Esophagus muscularis mucosa (tissue), 4 donors: ENCODE results near the gene ROPN1B. TPM values are rescaled to one million over a fixed set of nuclear protein-coding genes. Genes with fewer than 3 reads are reported as not detected.
"Not testable (repeated sequence)": the region's sequence is repeated elsewhere in the genome, so short reads cannot be mapped to it uniquely, and the experiment has no call there.

Experiments used
- DNase-seq: peaks from one replicate; pipeline ENCODE4 v3.0.0-alpha.2; 2017; ENCODE audit errors: extremely low spot score
- H3K27ac ChIP-seq, 4 donors: fragments of 200-600 bp; sonication (generic); replicated peaks in 1 of 4; 1 replicate in 3 of 4; 2 replicates in 1 of 4; pipeline ENCODE4 v1.5.1; 2016 to 2019; ENCODE audit warnings: mild to moderate bottlenecking in 1 of 4
- H3K27me3 ChIP-seq, 4 donors: fragments of 200-600 bp; sonication (generic); one replicate each; pipeline versions ENCODE4 v1.5.1 to v1.6.0; 2016 to 2019
- H3K36me3 ChIP-seq, 4 donors: fragments of 200-600 bp; sonication (generic); one replicate each; pipeline ENCODE4 v1.5.1; 2016 to 2019
- H3K4me1 ChIP-seq, 4 donors: fragments of 200-600 bp; sonication (generic); one replicate each; pipeline ENCODE4 v1.5.1; 2016 to 2019
- H3K4me3 ChIP-seq, 4 donors: fragments of 200-600 bp; sonication (generic); 1 replicate in 2 of 4; 2 replicates in 2 of 4; pipeline ENCODE4 v1.5.1; 2016 to 2019; ENCODE audit warnings: mild to moderate bottlenecking in 4 of 4, moderate library complexity in 1 of 4
- H3K9me3 ChIP-seq, 4 donors: fragments of 200-600 bp; sonication (generic); 1 replicate in 3 of 4; 2 replicates in 1 of 4; pipeline ENCODE4 v1.5.1; 2016 to 2019
- EP300 ChIP-seq: sonication (generic); formaldehyde crosslinking; IDR thresholded peaks from one replicate; pipeline ENCODE4 v1.6.1; 2017; ENCODE audit warnings: antibody characterized with exemption
- POLR2A ChIP-seq: fragments of 450-650 bp; IDR thresholded peaks from one replicate; pipeline ENCODE4 v1.6.1; 2017; ENCODE audit warnings: antibody characterized with exemption, moderate library complexity, mild to moderate bottlenecking, low read depth
- POLR2AphosphoS5 ChIP-seq, 2 donors: sonication (generic); formaldehyde crosslinking; IDR thresholded peaks; one replicate each; pipeline ENCODE4 v1.6.1; 2017; ENCODE audit warnings: antibody characterized with exemption in 2 of 2
- WGBS: methylation state at CpG from one replicate; pipeline ENCODE4 v1.1.5; 2018; 5-methylcytosine and 5-hydroxymethylcytosine counted together
- intact Hi-C: fragments of 100-400 bp; cut with DNase I; formaldehyde crosslinking; loops from one replicate; pipeline ENCODE4 v1.15.1; 2023
- total RNA-seq, 4 donors: library from RNA; depleted of rRNA; stranded (reverse); fragments of >200 nt; gene quantifications; one replicate each; pipeline versions ENCODE4 v1.1.0 to v1.2.1, GENCODE V29; 2016
- TF ChIP-seq, protein P1 (sequence below), 3 experiments: fragments of 200-600 bp in 2 of 3; fragments of 450-650 bp in 1 of 3; sonication (generic) in 2 of 3; IDR thresholded peaks; one replicate each; pipeline ENCODE4 v1.5.1; 2017 to 2019; ENCODE audit warnings: antibody characterized with exemption in 3 of 3, mild to moderate bottlenecking in 2 of 3, moderate library complexity in 1 of 3

ROPN1B gene
- total RNA-seq, 4 donors from 2014 or later, result 0.52 TPM; not detected in 3

DNA sequence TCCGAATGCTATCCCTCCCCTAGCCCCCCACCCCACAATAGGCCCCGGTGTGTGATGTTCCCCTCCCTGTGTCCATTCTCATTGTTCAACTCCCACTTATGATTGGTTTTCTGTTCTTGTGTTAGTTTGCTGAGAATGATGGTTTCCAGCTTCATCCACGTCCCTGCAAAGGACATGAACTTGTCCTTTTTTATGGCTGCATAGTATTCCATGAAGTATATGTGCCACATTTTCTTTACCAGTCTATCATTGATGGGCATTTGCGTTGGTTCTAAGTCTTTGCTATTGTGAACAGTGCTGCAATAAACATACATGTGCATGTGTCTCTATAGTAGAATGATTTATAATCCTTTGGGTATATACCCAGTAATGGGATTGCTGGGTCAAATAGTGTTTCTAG lies 12.0 kb upstream of the ROPN1B start:
- 89% methylated on average over 4 of the region's 4 CpGs for WGBS

DNA sequence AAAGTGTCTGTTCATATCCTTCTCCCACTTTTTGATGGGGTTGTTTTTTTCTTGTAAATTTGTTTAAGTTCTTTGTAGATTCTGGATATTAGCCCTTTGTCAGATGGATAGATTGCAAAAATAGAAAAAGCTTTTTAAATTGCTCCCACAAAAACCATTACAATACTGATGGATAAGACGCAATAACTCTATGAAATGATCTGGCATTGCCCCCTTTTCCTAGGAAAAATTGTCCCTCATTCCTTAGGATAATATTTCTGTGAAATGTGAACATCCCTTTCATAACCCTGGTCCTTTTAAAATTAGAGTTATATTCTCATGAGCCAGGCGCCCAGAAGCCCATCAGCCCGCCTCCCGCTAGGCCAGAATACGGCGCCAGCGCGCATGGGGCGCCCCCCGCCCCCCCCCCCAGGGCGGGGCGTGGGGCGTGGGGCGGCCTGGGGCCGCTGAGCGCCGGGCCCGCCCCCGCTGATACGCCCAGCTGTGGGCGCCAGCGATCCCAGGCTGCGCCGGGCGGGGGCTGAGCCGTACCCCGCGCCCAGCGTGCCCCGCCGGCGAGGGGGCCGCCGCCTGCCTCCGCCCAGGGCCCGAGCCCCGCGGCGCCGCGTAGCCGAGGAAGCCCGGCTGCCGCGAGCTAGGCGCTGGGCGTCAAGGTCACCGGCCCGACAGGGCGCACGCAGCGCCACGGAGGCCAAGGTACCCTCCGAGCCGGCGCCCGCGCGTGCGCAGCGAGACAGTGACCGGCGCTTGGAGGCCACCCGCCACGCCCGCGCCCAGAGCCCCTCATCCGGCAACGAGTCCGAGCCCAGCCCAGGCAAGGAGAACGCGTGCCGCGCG lies 11.1 kb upstream of the ROPN1B start:
- Histone ChIP-seq H3K27me3 (peaks cover 0 to 56% (median 4%) of the 10 kb centered on the region in 4 donors), H3K36me3 (no peaks in the 10 kb centered on the region), H3K27ac (no peak overlapping the region), H3K4me1 (peaks cover 0 to 10% (median 1%) of the 10 kb centered on the region in 4 donors), H3K4me3 (peak overlapping the region; percentile 18 to 45 (median 34)), H3K9me3 (no peaks in the 10 kb centered on the region)
- intact Hi-C loops, result no loop called here
- 26% methylated on average over 4 of the region's 75 CpGs for WGBS
- peak; percentile 10 for DNase-seq
- TF ChIP-seq POLR2A (no peak), POLR2AphosphoS5 (IDR thresholded peaks at IDR 0.05) (no peak), EP300 (no peak)
- TF ChIP-seq, protein P1, sequence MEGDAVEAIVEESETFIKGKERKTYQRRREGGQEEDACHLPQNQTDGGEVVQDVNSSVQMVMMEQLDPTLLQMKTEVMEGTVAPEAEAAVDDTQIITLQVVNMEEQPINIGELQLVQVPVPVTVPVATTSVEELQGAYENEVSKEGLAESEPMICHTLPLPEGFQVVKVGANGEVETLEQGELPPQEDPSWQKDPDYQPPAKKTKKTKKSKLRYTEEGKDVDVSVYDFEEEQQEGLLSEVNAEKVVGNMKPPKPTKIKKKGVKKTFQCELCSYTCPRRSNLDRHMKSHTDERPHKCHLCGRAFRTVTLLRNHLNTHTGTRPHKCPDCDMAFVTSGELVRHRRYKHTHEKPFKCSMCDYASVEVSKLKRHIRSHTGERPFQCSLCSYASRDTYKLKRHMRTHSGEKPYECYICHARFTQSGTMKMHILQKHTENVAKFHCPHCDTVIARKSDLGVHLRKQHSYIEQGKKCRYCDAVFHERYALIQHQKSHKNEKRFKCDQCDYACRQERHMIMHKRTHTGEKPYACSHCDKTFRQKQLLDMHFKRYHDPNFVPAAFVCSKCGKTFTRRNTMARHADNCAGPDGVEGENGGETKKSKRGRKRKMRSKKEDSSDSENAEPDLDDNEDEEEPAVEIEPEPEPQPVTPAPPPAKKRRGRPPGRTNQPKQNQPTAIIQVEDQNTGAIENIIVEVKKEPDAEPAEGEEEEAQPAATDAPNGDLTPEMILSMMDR (IDR thresholded peaks at IDR 0.05), result no peak

More for the DNA sequence above, 12.0 kb upstream of the ROPN1B start:
- intact Hi-C loops, H3K36me3 ChIP-seq, H3K27ac ChIP-seq, H3K4me3 ChIP-seq, H3K9me3 ChIP-seq, H3K4me1 ChIP-seq, DNase-seq: not testable (repeated sequence)
- H3K27me3 ChIP-seq, result peaks cover 0 to 57% (median 4%) of the 10 kb centered on the region in 4 donors

- H3K27me3 ChIP-seq, result peaks cover 0 to 60% (median 4%) of the 10 kb centered on the region in 4 donors
- H3K9me3 ChIP-seq, result no peaks in the 10 kb centered on the region
- intact Hi-C loops, result no loop called here
- TF ChIP-seq POLR2AphosphoS5 (IDR thresholded peaks at IDR 0.05) (no peak), EP300 (no peak)
- H3K4me1 ChIP-seq, result peaks cover 0 to 10% (median 1%) of the 10 kb centered on the region in 4 donors
- H3K27ac ChIP-seq, result no peak overlapping the region
- H3K4me3 ChIP-seq, result peak overlapping the region; percentile 18 to 45 (median 34)
- WGBS, result 92% methylated on average over 28 of the region's 46 CpGs
- H3K36me3 ChIP-seq, result no peaks in the 10 kb centered on the region
- DNase-seq, result peak; percentile 47
These were observed 10.3 kb upstream of the ROPN1B start for GRCh38 chr3:125958511-125959316.

DNA sequence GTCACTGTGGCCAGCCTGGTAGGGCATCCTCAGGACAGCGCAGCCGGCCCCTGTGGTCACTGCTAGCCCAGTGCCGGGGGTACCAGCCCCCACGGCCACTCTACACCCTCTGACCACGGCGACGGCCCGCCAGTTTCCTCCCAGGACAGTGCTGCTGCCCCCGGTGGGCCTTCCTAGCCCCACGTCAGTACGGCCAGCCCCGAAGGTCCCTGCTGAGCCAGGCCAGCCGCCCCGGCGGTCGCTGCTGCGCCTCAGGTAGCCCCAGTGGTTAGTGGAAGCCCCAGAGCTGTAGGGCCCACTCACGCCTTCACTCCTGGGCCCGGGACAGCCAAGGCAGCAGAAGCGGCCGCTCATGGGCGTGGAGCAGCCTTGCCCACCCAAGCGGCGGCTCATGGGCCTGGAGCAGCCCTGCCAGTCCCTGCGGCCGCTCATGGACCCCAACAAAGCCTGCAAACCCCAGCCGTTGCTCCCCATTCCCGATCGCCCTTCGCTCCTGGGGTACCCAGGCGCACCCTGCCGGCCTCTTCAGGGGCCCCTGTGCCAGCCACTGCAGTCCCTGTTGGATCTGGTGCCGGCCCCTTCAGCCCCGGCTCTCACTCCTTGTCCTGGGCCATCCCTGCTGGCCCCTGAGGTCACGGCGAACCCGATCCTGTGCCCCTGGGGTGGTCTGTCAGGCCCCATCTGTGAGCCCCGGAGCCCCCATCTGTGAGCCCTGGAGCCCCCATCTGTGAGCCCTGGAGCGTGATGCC lies 9.5 kb upstream of the ROPN1B start:
- Histone ChIP-seq H3K36me3 (no peaks in the 10 kb centered on the region), H3K4me1 (peaks cover 0 to 10% (median 1%) of the 10 kb centered on the region in 4 donors), H3K27ac (no peak overlapping the region), H3K27me3 (peaks cover 0 to 67% (median 4%) of the 10 kb centered on the region in 4 donors), H3K4me3 (no peak overlapping the region), H3K9me3 (peaks cover 0 to 3% (median 0%) of the 10 kb centered on the region in 4 donors)
- peak; percentile 55 for DNase-seq
- WGBS, result 91% methylated on average over 30 of the region's 39 CpGs
- intact Hi-C loops, result no loop called here
- TF ChIP-seq POLR2A (no peak), EP300 (no peak), POLR2AphosphoS5 (IDR thresholded peaks at IDR 0.05) (no peak)
- TF ChIP-seq, protein P1 (IDR thresholded peaks at IDR 0.05), result no peak

GRCh38 chr3:125960066-125960424 lies 8.9 kb upstream of the ROPN1B start:
- H3K9me3 ChIP-seq, result peaks cover 0 to 3% (median 0%) of the 10 kb centered on the region in 4 donors
- no peak for TF ChIP-seq POLR2AphosphoS5 (IDR thresholded peaks at IDR 0.05)
- TF ChIP-seq EP300, result no peak
- TF ChIP-seq, protein P1 (IDR thresholded peaks at IDR 0.05), result no peak
- no peak for TF ChIP-seq POLR2A
- H3K4me1 ChIP-seq, result peaks cover 0 to 10% (median 1%) of the 10 kb centered on the region in 4 donors
- no peak overlapping the region for H3K4me3 ChIP-seq
- no peak overlapping the region for H3K27ac ChIP-seq
- peaks cover 0 to 68% (median 4%) of the 10 kb centered on the region in 4 donors for H3K27me3 ChIP-seq
- intact Hi-C loops, result no loop called here
- DNase-seq, result peak; percentile 87
- WGBS, result 98% methylated on average over 12 of the region's 14 CpGs
- H3K36me3 ChIP-seq, result no peaks in the 10 kb centered on the region
